GM18868 (cell line): ENCODE results near the gene RAI14.
"Not testable (repeated sequence)": the region's sequence is repeated elsewhere in the genome, so short reads cannot be mapped to it uniquely, and the experiment has no call there.

ENCODE experiments used
- ATAC-seq: cut with Tn5 transposase; IDR thresholded peaks from one replicate; pipeline ENCODE4 v1.9.1; 2021; ENCODE audit warnings: mild to moderate bottlenecking, moderate library complexity; ENCODE audit not compliant: unreplicated experiment

RAI14 gene

DNA sequence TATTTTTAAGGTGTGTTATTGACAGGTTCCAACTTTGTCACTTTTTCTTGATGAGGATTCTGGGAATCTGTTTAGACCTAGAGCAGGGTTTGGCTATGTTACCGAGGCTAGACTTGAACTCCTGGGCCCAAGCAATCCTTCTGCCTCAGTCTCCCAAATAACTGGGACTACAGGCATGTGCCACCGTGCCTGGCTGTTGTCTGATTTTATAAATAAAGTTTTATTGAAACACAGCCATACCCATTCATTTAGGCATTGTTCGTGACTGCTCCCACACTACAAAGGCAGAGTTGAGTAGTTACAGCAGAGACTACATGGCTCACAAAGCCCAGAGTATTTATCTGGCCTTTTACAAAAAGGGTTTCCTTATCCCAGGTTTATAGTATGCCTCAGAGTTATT lies 102.4 kb downstream of the RAI14 start:
- ATAC-seq = no peak

DNA sequence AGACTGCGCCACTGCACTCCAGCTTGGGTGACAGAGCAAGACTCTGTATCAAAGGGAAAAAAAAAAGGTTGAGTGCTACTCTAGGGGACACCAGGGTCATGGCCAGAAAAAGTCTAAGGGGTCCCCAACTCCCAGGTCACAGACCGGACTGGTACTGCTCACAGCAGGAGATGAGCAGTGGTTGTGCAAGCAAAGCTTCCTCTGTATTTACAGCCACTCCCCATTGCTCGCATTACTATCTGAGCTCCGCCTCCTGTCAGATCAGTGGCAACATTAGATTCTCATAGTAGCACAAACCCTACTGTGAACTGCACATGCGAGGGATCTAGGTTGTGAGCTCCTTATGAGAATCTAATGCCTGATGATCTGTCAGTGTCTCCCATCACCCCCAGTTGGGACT lies 103.1 kb downstream of the RAI14 start:
- ATAC-seq = not testable (repeated sequence)

DNA sequence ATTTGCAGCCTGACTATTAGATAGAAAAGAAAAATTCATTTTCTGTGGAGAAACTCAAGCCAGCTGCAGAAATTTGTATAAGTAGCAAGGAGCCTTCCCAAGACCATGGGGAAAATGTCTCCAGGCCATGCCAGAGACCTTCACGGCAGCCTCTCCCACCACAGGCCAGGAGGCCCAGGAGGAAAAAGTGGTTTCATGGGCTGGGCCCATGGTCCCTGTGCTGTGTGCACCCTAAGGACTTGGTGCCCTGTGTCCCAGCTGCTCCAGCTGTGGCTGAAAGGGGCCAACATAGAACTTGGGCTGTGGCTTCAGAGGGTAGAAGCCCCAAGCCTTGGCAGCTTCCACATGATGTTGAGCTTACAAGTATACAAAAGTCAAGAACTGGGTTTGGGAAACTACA lies 109.5 kb downstream of the RAI14 start:
- ATAC-seq = no peak

GRCh38 chr5:34767180-34767579 lies 111.1 kb downstream of the RAI14 start:
- ATAC-seq = no peak

- no peak for ATAC-seq
Observed at GRCh38 chr5:34770486-34770885, 114.4 kb downstream of the RAI14 start.

DNA sequence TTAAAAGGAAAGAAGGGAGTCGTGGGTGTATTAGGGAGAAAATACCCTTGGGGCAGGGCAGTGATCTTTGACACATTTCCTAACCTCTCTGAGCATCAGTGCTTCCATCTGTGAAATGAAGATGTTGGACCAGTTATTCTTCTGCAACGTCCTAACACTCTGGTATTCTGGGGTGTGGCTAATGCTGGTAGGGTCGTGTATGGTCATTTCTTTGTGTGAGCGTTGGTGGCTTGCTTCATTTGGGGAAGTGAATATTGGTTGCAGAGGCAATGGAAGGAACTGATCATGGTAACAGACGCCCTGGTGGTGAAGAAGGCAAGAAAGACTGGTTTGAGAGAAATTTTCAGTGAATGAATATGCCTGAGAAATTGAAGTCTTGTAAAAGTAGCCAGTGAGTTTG lies 114.9 kb downstream of the RAI14 start:
- no peak for ATAC-seq

GRCh38 chr5:34772267-34773098 lies 116.4 kb downstream of the RAI14 start:
- ATAC-seq = no peak

DNA sequence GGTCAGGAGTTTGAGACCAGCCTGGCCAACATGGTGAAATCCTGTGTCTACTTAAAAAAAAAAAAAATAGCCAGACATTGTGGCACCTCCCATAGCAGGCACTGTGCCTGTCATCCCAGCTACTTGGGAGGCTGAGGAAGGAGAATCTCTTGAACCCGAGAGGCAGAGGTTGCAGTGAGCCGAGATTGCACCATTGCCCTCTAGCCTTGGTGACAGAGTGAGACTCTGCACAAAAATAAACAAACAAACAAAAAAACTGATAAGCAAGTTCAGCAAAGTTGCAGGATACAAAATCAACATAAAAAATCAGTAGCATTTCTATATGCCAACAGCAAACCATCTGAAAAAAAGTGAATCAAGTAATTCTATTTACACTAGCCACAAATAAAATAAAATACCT lies 118.0 kb downstream of the RAI14 start:
- no peak for ATAC-seq

- not testable (repeated sequence) for ATAC-seq
Observed at GRCh38 chr5:34774678-34775077, 118.5 kb downstream of the RAI14 start.

DNA sequence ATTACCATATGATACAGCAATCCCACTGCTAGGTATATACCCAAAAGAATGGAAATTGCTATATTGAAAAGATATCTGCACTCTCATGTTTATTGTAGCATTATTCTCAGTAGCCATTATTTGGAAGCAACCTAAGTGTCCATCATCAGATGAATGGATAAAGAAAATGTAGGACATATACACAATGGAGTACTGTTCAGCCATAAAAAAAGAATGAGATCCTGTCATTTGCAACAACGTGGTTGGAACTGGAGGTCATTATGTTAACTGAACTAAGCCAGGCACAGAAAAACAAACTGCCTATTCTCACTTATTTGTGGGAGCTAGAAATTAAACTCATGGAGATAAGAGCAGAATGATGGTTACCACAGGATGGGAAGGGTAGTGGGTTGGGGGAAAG lies 119.8 kb downstream of the RAI14 start:
- no peak for ATAC-seq

DNA sequence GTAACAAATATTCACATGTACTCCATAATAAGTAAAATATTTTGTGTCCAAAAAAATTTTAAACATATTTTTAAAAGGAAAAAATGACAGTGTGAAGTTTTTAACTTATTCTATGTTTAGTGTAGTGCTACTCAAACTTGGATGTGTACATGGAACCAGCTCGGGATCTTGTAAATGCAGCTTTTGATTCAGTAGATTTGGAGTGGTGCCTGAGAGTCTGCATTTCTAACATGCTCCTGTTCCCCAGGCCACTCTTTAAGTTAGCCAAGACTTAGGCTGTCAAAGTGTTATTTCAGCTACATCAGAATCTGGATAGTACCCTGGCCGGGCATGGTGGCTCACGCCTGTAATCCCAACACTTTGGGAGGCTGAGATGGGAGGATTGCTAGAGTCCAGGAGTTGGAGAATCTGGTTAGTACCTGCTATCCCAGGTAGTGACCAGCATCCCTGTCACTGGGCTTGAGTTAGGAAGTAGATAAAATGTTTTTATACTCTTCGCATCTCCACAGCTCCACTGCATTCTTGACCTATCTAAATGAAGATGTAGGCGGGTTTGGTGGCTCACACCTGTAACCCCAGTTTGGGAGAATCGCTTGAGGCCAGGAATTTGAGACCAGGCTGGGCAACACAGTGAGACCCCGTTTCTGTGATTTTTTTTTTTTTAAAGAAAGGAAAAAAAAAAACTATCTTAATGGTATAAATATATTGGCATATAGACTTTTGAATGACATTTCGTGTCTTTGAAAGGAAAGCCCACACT lies 122.1 kb downstream of the RAI14 start:
- ATAC-seq = no peak

DNA sequence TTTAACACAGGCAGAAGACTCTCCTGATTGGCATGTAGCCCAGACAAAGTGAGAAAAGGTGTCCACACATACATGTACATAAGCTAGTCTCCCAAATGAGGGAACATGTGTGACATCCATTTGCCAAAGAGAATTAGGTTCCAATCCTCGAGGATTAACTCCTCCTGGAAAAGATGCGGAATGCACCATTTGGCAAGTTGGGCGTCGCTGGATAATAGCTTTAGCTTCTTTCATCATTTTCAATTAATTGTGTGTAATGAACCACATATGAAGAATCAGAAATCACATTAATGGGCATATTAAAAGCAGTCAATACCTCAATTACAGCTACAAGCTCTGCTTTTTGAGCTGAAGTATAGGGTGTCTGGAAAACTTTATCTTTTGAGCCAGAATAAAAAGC lies 127.8 kb downstream of the RAI14 start:
- not testable (repeated sequence) for ATAC-seq

GRCh38 chr5:34787035-34787434 lies 130.9 kb downstream of the RAI14 start:
- no peak for ATAC-seq

- ATAC-seq = no peak
Observed at GRCh38 chr5:34789021-34789531, 132.9 kb downstream of the RAI14 start.

DNA sequence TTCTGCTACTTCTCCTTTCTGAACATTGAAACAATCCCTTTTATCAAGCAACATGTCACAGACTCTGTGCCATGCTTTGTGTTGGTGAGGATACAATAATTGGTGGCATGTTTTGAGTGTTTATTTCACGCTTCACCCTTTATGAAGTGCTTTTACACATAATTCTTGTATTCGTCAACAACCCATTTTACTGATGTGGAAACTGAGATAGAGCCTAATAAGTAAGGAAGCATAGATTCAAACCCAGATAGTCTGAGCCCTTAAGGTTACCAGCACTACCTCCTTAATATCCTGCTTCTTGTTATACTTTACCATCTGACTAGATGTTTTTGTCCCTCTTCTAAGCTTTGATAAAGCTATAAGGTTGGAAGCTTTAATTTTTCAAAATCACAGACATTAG lies 133.5 kb downstream of the RAI14 start:
- ATAC-seq = no peak

GRCh38 chr5:34790069-34790468 lies 133.9 kb downstream of the RAI14 start:
- no peak for ATAC-seq

- ATAC-seq = no peak
Observed at GRCh38 chr5:34791761-34792244, 135.7 kb downstream of the RAI14 start.

DNA sequence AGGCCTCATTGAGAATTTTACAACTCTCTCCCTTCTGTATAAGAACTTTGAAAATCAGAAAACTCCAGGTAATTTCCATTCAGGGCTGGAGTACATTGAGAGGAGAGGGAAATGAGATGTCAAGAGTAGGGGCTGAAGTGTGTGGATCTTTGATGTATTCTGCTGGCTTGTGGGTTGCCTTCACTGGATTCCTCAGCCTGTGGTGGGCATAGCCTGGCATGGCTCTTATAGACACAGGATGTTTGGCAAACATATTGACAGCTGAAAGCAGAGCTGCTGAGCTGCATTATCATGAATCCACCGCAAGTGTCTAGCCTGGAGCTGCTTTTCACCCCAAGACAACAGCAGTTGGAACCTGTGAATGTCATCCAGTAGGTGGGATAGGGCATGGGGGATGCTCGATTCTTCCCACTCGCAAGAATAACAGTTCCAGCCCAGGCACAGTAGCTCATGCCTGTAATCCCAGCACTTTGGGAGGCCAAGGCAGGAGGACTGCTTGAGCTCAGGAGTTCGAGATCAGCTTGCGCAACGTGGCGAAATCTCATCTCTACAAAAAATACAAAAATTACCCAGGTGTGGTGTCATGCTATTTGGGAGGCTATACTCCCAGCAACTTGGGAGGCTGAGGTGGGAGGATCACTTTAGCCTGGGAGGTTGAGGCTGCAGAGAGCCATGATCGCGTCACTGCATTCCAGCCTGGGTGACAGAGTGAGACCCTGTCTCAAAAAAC lies 146.9 kb downstream of the RAI14 start:
- ATAC-seq = no peak

DNA sequence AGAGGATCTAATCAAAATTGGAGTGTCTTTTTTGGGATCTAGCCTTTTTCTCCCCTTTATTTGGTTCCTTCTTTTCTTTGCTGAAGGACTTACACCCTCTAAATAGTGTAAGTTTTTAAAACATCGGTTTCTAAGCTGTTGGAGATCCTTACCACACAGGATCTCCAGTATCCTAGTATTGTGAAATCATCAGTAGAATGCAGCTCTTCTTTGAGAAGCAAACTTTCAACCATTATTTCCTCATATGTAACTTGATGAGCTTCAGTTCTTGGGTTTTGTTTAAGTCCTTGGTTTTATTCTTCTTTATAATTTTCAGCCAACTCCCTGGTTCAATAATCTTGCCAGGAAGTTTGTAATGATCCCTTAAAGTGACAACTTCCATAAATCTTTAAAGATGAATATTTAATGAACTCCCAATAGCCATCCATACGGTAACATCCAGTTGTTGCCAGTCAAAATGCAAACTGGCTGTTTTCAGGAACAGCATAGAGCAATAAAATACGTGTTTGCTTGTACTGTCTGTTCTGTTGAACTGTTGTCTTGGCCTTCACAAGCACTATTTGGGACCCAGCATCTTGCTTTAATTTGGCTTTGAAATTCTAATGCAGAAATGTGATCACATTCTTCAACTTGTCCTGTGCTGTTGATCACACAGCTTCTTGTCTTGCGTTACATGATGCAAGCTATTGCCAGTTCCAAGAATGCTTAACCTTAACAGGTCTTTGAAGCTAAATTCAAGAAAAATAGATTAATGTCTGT lies 148.0 kb downstream of the RAI14 start:
- no peak for ATAC-seq

- ATAC-seq = no peak
Observed at GRCh38 chr5:34804913-34805312, 148.8 kb downstream of the RAI14 start.
